Kidney epithelial cell (primary cell): ENCODE data around the gene C15orf39. TPM values are rescaled to one million over a fixed set of nuclear protein-coding genes. Genes with fewer than 3 reads are reported as not detected.

Experiments
- DNase-seq: peaks from one replicate; pipeline ENCODE4 v3.0.0-alpha.2; 2010; ENCODE audit warnings: low read depth
- H3K27me3 ChIP-seq: 2 replicates; pipeline ENCODE4 v1.6.0; 2011; ENCODE audit warnings: low read length; ENCODE audit not compliant: control insufficient read depth, insufficient read depth
- H3K36me3 ChIP-seq: 2 replicates; pipeline ENCODE4 v1.5.1; 2011; ENCODE audit warnings: low read length; ENCODE audit not compliant: control insufficient read depth, insufficient read depth
- H3K4me3 ChIP-seq: 2 replicates; pipeline ENCODE4 v1.5.1; 2011; ENCODE audit warnings: low read depth, mild to moderate bottlenecking, control low read depth, low read length
- CTCF ChIP-seq: IDR thresholded peaks from 2 replicates; pipeline ENCODE4 v1.5.1; 2011; ENCODE audit warnings: mild to moderate bottlenecking, moderate library complexity, low read length, control low read depth, inconsistent platforms; ENCODE audit not compliant: insufficient read depth, poor library complexity, severe bottlenecking
- total RNA-seq: library from RNA; depleted of rRNA; stranded (reverse); fragments of >200 nt; gene quantifications from 2 replicates; pipeline ENCODE4 v1.2.3, GENCODE V29; 2015

C15orf39 gene
- total RNA-seq, 1 donor from 2014 or later, result 26.8 TPM

GRCh38 chr15:75232826-75233503, 31.3 kb downstream of the C15orf39 start:
- TF ChIP-seq CTCF, result no peak
- no peak for DNase-seq
- Histone ChIP-seq H3K4me3 (no peak overlapping the region), H3K36me3 (no peaks in the 10 kb centered on the region), H3K27me3 (peaks cover 10% of the 10 kb centered on the region)

GRCh38 chr15:75233504-75234190, 32.0 kb downstream of the C15orf39 start:
- DNase-seq, result no peak
- H3K36me3 ChIP-seq, result no peaks in the 10 kb centered on the region
- no peak for TF ChIP-seq CTCF
- H3K27me3 ChIP-seq, result peaks cover 14% of the 10 kb centered on the region
- H3K4me3 ChIP-seq, result no peak overlapping the region

- TF ChIP-seq CTCF, result no peak
- Histone ChIP-seq H3K4me3 (no peak overlapping the region), H3K36me3 (no peaks in the 10 kb centered on the region), H3K27me3 (peaks cover 14% of the 10 kb centered on the region)
- no peak for DNase-seq
Observed at GRCh38 chr15:75234191-75234810, 32.6 kb downstream of the C15orf39 start.

GRCh38 chr15:75235051-75235673, 33.5 kb downstream of the C15orf39 start:
- no peaks in the 10 kb centered on the region for H3K36me3 ChIP-seq
- no peak for DNase-seq
- H3K4me3 ChIP-seq, result no peak overlapping the region
- no peak for TF ChIP-seq CTCF
- H3K27me3 ChIP-seq, result peaks cover 16% of the 10 kb centered on the region

GRCh38 chr15:75235760-75236729, 34.4 kb downstream of the C15orf39 start:
- no peak for DNase-seq
- H3K27me3 ChIP-seq, result peaks cover 19% of the 10 kb centered on the region
- TF ChIP-seq CTCF, result no peak
- H3K4me3 ChIP-seq, result no peak overlapping the region
- H3K36me3 ChIP-seq, result no peaks in the 10 kb centered on the region
